Retinal pigment epithelial cell (primary cell): ENCODE data around the gene RNGTT.

Source experiments
- DNase-seq: peaks from one replicate; pipeline ENCODE4 v3.0.0-alpha.2; 2010; ENCODE audit warnings: low read depth
- H3K4me3 ChIP-seq: 2 replicates; pipeline ENCODE4 v1.5.1; 2011; ENCODE audit warnings: mild to moderate bottlenecking, low read length, control low read depth, moderate library complexity
- TF ChIP-seq, protein P1 (sequence below): conservative IDR thresholded peaks from 2 replicates; pipeline ENCODE4 v1.5.1; 2011; ENCODE audit warnings: low read depth, low read length, control low read depth, inconsistent platforms

The RNGTT gene

DNA sequence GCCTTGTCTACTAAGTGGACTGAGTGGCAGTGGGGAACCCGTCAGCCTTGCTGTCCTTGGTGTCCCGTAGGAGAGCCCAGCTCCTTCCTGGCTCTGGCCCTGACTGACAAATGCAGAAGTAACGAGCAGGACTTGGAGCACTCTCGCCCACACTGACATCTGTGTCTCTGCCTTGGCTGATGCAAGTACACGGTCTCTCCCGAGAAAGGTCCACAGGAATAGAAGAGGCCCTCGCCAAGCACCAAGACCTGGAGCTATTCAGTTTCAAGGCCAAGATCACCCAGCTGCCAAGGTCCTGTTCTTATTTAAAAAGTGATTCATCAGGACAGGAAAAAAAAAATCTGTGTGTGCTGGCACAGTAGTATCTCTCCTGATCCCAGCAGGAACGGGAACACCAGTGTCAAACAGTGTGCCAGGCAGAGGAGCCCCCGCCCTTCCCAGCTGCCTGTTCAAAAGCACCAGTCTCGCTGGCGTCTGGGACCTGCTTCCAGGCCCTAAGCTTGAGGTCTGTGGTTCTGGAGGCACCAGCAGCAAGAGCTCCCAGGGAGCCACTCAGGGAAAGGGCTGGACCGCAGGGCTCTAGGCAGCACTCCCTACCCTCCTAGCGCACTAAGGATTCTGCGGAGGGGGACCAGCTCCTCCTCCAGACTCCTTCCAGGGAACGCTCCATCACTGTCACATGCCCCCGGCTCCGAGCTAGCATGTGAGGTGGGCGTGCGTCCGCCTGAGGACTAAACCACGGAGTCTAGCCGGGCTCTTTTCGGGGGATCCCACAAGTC lies 376.9 kb downstream of the RNGTT start:
- DNase-seq: no peak
- H3K4me3 ChIP-seq: no peak overlapping the region
- TF ChIP-seq, protein P1, sequence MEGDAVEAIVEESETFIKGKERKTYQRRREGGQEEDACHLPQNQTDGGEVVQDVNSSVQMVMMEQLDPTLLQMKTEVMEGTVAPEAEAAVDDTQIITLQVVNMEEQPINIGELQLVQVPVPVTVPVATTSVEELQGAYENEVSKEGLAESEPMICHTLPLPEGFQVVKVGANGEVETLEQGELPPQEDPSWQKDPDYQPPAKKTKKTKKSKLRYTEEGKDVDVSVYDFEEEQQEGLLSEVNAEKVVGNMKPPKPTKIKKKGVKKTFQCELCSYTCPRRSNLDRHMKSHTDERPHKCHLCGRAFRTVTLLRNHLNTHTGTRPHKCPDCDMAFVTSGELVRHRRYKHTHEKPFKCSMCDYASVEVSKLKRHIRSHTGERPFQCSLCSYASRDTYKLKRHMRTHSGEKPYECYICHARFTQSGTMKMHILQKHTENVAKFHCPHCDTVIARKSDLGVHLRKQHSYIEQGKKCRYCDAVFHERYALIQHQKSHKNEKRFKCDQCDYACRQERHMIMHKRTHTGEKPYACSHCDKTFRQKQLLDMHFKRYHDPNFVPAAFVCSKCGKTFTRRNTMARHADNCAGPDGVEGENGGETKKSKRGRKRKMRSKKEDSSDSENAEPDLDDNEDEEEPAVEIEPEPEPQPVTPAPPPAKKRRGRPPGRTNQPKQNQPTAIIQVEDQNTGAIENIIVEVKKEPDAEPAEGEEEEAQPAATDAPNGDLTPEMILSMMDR: no peak

DNA sequence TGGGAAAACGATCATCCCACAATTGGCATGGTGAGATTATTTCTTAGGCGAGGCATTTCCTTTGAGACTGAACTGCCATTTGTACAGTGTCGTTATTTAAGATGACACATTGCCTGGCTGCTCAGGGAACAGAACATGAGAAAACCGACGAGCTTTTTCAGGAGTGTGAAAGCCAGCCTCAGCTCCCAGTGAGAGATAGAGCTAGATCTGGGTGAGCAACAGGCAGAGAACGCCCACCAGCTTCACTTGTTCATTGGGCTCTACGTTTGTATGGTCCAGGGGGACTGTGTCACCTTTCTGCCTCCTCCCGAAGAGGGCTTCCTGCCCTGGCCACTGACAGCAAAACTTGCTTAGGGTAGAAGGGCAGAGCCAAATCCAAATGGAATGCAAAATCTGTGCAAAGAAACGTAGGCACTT lies 378.1 kb downstream of the RNGTT start:
- no peak overlapping the region for H3K4me3 ChIP-seq
- TF ChIP-seq, protein P1: no peak
- no peak for DNase-seq

DNA sequence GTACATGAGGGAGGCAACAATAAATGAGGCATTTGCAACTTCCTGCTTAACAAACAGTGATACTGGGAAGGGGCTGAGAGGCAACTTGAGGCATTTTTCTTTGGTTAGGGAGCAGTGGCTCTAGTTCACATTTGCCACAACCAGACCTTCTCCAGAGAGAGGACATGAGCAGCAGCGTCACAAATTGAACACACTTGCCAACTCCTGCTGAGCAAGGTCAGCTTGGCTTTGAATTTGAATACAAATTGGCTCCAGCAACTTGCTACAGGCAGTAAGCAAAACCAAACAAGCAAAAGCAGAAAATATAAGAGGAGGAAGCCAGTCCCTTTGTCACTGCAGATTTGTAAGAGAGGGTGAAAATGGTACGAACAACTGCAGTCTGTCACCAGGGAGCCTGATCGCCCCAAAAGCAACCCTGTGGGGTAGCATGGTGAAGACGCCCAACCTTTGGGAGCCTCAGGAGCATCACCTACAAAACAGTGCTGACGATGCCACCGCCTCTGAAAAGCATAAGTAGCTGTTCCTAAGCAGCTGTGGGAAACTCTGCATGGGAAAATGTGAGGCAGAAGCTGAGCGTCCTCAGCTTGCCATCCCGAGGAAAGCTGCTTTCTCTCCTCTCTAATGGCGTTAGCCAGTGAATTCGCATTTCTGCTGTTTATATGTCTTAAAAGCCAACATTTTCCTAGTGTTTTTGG lies 378.7 kb downstream of the RNGTT start:
- TF ChIP-seq, protein P1: no peak
- DNase-seq: no peak
- no peak overlapping the region for H3K4me3 ChIP-seq

DNA sequence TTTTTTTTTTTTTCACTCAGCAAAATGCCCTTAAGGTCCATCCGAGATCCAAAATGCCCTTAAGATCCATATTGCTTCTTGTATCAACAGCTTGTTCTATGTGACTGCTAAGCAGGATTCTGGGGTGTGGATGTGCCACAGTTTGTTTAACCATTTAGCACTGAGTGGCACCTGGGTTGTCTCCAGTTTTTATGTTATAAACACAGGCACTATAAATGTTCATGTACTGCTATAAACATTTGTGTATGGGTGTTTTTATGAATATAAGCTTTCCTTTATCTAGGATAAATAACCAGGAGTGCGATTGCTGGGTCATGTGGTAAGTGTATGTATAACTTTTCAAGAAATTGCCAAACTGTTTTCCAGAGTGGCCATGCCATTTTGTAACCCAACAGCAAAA lies 386.0 kb downstream of the RNGTT start:
- no peak for DNase-seq
- TF ChIP-seq, protein P1: no peak
- no peak overlapping the region for H3K4me3 ChIP-seq

DNA sequence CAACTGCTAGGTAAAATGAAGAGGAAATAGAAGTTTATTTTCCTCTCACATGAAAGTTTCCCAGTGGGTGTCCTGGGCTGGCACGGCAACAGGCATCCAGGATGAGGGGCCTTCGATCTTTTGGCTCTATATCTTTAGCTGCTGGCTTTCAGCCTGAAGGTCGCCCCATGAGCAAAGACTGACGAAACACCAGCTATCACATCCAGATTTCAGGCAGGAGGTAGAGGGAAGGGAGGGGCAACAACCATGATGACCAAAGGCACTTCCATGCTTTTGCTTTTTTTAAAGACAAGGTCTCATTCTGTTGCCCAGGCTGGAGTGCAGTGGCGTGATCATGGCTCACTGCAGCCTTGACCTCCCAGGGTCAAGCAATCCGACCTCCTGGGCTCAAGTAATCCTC lies 387.9 kb downstream of the RNGTT start:
- TF ChIP-seq, protein P1: no peak
- H3K4me3 ChIP-seq: no peak overlapping the region
- DNase-seq: no peak

DNA sequence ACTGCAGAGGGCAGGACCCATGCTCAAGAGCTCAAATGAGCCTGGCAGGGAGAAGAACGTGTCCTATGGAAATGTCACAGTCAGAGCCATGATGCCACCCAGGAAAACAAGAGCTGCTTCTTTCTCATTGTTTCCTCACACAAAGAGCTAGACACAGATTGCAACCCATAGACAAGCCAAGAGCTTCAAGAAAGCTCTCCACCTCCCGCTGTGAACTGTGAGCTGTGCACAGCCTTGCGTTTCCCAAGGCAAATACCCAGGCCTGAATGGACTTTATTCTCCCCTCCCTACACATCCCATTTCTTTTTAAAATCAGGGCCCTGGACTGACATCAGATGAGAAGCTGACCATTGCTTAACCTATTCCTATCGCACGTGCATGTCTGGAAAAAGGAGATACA lies 388.8 kb downstream of the RNGTT start:
- no peak for DNase-seq
- TF ChIP-seq, protein P1: no peak

DNA sequence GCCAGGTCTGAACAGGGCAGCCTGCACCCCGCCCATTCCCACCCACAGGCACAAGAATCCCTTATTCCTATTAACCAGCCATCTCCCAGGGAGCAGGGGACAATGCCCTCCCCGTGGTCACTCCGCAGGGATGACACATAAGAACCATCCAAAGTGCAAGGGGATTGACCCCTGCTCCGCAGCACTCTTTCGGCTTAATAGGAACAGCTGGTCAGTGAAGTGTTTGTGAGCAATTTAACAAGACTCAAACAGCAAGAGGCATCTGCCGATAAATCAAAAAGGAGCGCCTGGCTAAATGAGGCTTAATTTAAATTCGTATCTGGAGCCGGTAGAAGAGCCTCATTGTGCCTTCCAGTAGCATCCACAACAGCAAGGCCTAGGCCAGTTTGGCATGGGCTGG lies 389.4 kb downstream of the RNGTT start:
- no peak for DNase-seq
- TF ChIP-seq, protein P1: no peak
- no peak overlapping the region for H3K4me3 ChIP-seq

More for the DNA sequence above, 388.8 kb downstream of the RNGTT start:
- H3K4me3 ChIP-seq: no peak overlapping the region
